Measurements from ENCODE around the gene ULK1. TPM values are rescaled to one million over a fixed set of nuclear protein-coding genes. Genes with fewer than 3 reads are reported as not detected.

Gene ULK1
- total and polyA plus RNA-seq, 4 donors: 15.4 to 32.8 (median 22.8) TPM

GRCh38 chr12:131869871-131870418 is 24.5 kb upstream of the ULK1 start:
- ATAC-seq (ENCODE audit: insufficient read depth, low FRiP score): no peak
- H3K4me1 ChIP-seq (ENCODE audit: control insufficient read depth in 5 of 5, insufficient read depth in 5 of 5, low read length in 5 of 5): no peaks in the 10 kb centered on the region
- no peaks in the 10 kb centered on the region for H3K27me3 ChIP-seq (ENCODE audit: control insufficient read depth in 3 of 3, insufficient read depth in 3 of 3, low read length in 2 of 3)
- DNase-seq: peak in 1 of 3 donors; percentile 25
- no peak overlapping the region for H3K9ac ChIP-seq (ENCODE audit: insufficient read depth in 1 of 2, low read length in 2 of 2)
- H3K27ac ChIP-seq (ENCODE audit: low read depth in 1 of 2, low read length in 1 of 2): no peak overlapping the region
- 63 to 80% methylated on average over 16 of the region's 16 CpGs for WGBS, 2 donors
- no peak overlapping the region for H3K4me3 ChIP-seq
- H3K36me3 ChIP-seq (ENCODE audit: control insufficient read depth in 4 of 4, insufficient read depth in 4 of 4, low read length in 4 of 4): no peaks in the 10 kb centered on the region
- TF ChIP-seq CTCF (IDR thresholded peaks at IDR 0.05; ENCODE audit: control extremely low read depth, extremely low read depth): no peak
- H3K9me3 ChIP-seq (ENCODE audit: control insufficient read depth in 4 of 4, insufficient read depth in 3 of 4, low read length in 3 of 4): peaks cover 0 to 4% (median 0%) of the 10 kb centered on the region in 4 donors

- TF ChIP-seq CTCF (IDR thresholded peaks at IDR 0.05; ENCODE audit: control extremely low read depth, extremely low read depth): no peak
- Histone ChIP-seq H3K9ac (ENCODE audit: insufficient read depth in 1 of 2, low read length in 2 of 2) (no peak overlapping the region), H3K36me3 (ENCODE audit: control insufficient read depth in 4 of 4, insufficient read depth in 4 of 4, low read length in 4 of 4) (no peaks in the 10 kb centered on the region), H3K4me1 (ENCODE audit: control insufficient read depth in 5 of 5, insufficient read depth in 5 of 5, low read length in 5 of 5) (no peaks in the 10 kb centered on the region), H3K27me3 (ENCODE audit: control insufficient read depth in 3 of 3, insufficient read depth in 3 of 3, low read length in 2 of 3) (no peaks in the 10 kb centered on the region), H3K4me3 (no peak overlapping the region), H3K9me3 (ENCODE audit: control insufficient read depth in 4 of 4, insufficient read depth in 3 of 4, low read length in 3 of 4) (peaks cover 0 to 4% (median 0%) of the 10 kb centered on the region in 4 donors), H3K27ac (ENCODE audit: low read depth in 1 of 2, low read length in 1 of 2) (no peak overlapping the region)
- no peak for DNase-seq
- WGBS, 2 donors: 96% methylated on average over 6 of the region's 6 CpGs
- no peak for ATAC-seq (ENCODE audit: insufficient read depth, low FRiP score)
These were observed 22.7 kb upstream of the ULK1 start for GRCh38 chr12:131871677-131872076.

- no peak overlapping the region for H3K9ac ChIP-seq (ENCODE audit: insufficient read depth in 1 of 2, low read length in 2 of 2)
- DNase-seq (peak in 2 of 3 donors; percentile 25 to 33), ATAC-seq (ENCODE audit: insufficient read depth, low FRiP score) (no peak)
These were observed 22.0 kb upstream of the ULK1 start for GRCh38 chr12:131872154-131873051.

More at GRCh38 chr12:131872154-131873051, 22.0 kb upstream of the ULK1 start:
- no peak for TF ChIP-seq CTCF (IDR thresholded peaks at IDR 0.05; ENCODE audit: control extremely low read depth, extremely low read depth)
- peaks cover 0 to 4% (median 0%) of the 10 kb centered on the region in 4 donors for H3K9me3 ChIP-seq (ENCODE audit: control insufficient read depth in 4 of 4, insufficient read depth in 3 of 4, low read length in 3 of 4)
- H3K27ac ChIP-seq (ENCODE audit: low read depth in 1 of 2, low read length in 1 of 2): no peak overlapping the region
- H3K4me1 ChIP-seq (ENCODE audit: control insufficient read depth in 5 of 5, insufficient read depth in 5 of 5, low read length in 5 of 5): no peaks in the 10 kb centered on the region
- no peak overlapping the region for H3K4me3 ChIP-seq
- no peaks in the 10 kb centered on the region for H3K36me3 ChIP-seq (ENCODE audit: control insufficient read depth in 4 of 4, insufficient read depth in 4 of 4, low read length in 4 of 4)
- no peaks in the 10 kb centered on the region for H3K27me3 ChIP-seq (ENCODE audit: control insufficient read depth in 3 of 3, insufficient read depth in 3 of 3, low read length in 2 of 3)
- 37 to 55% methylated on average over 21 of the region's 21 CpGs for WGBS, 2 donors
